Measurements from ENCODE around the gene SMIM14. TPM values are rescaled to one million over a fixed set of nuclear protein-coding genes. Genes with fewer than 3 reads are reported as not detected.
"Not testable (repeated sequence)": the region's sequence is repeated elsewhere in the genome, so short reads cannot be mapped to it uniquely, and the experiment has no call there.

The SMIM14 gene
- total RNA-seq, 1 experiment from 2014 or later = 40.1 TPM

- DNase-seq (ENCODE audit: extremely low read depth, low read depth) = no peak
These were observed 96.6 kb downstream of the SMIM14 start for GRCh38 chr4:39541987-39542610.

- DNase-seq (ENCODE audit: extremely low read depth, low read depth) = no peak
These were observed 99.5 kb downstream of the SMIM14 start for GRCh38 chr4:39539089-39539611.

- DNase-seq (ENCODE audit: extremely low read depth, low read depth) = no peak
These were observed 105.1 kb downstream of the SMIM14 start for GRCh38 chr4:39533541-39533940.

- DNase-seq (ENCODE audit: extremely low read depth, low read depth) = not testable (repeated sequence)
These were observed 106.4 kb downstream of the SMIM14 start for GRCh38 chr4:39532237-39532636.

- DNase-seq (ENCODE audit: extremely low read depth, low read depth) = no peak
These were observed 108.0 kb downstream of the SMIM14 start for GRCh38 chr4:39530682-39531081.

GRCh38 chr4:39529534-39529933 lies 109.1 kb downstream of the SMIM14 start:
- no peak for DNase-seq (ENCODE audit: extremely low read depth, low read depth)

GRCh38 chr4:39528061-39528465 lies 110.6 kb downstream of the SMIM14 start:
- peak; percentile 54 for DNase-seq (ENCODE audit: extremely low read depth, low read depth)

- peak; percentile 98 for DNase-seq (ENCODE audit: extremely low read depth, low read depth)
These were observed 111.2 kb downstream of the SMIM14 start, which contains the start of gene UGDH for GRCh38 chr4:39527296-39528060. Gene UGDH, minus strand, starts transcription at chr4:39527439. Its CDS starts 5,927 bp downstream, at chr4:39521512.

- DNase-seq (ENCODE audit: extremely low read depth, low read depth) = no peak
These were observed 111.8 kb downstream of the SMIM14 start for GRCh38 chr4:39526765-39527295.

- DNase-seq (ENCODE audit: extremely low read depth, low read depth) = no peak
These were observed 112.6 kb downstream of the SMIM14 start for GRCh38 chr4:39525822-39526690.

GRCh38 chr4:39524161-39524957 lies 114.3 kb downstream of the SMIM14 start:
- DNase-seq (ENCODE audit: extremely low read depth, low read depth) = peak; percentile 27

- DNase-seq (ENCODE audit: extremely low read depth, low read depth) = no peak
These were observed 116.6 kb downstream of the SMIM14 start for GRCh38 chr4:39522068-39522467.

- DNase-seq (ENCODE audit: extremely low read depth, low read depth) = no peak
These were observed 117.3 kb downstream of the SMIM14 start for GRCh38 chr4:39521253-39521919.

GRCh38 chr4:39518484-39518883 lies 120.2 kb downstream of the SMIM14 start:
- no peak for DNase-seq (ENCODE audit: extremely low read depth, low read depth)

- no peak for DNase-seq (ENCODE audit: extremely low read depth, low read depth)
These were observed 122.2 kb downstream of the SMIM14 start for GRCh38 chr4:39516407-39516966.

GRCh38 chr4:39515669-39516401 lies 122.8 kb downstream of the SMIM14 start:
- not testable (repeated sequence) for DNase-seq (ENCODE audit: extremely low read depth, low read depth)

GRCh38 chr4:39514888-39515401 lies 123.7 kb downstream of the SMIM14 start:
- DNase-seq (ENCODE audit: extremely low read depth, low read depth) = peak; percentile 95

GRCh38 chr4:39514266-39514665 lies 124.4 kb downstream of the SMIM14 start:
- DNase-seq (ENCODE audit: extremely low read depth, low read depth) = not testable (repeated sequence)
